ENCODE results near the gene NUP160.
A peak's percentile ranks its signal among the peaks of the same experiment; 100 is the strongest.
"Not testable (repeated sequence)": the region's sequence is repeated elsewhere in the genome, so short reads cannot be mapped to it uniquely, and the experiment has no call there.

The NUP160 gene

DNA sequence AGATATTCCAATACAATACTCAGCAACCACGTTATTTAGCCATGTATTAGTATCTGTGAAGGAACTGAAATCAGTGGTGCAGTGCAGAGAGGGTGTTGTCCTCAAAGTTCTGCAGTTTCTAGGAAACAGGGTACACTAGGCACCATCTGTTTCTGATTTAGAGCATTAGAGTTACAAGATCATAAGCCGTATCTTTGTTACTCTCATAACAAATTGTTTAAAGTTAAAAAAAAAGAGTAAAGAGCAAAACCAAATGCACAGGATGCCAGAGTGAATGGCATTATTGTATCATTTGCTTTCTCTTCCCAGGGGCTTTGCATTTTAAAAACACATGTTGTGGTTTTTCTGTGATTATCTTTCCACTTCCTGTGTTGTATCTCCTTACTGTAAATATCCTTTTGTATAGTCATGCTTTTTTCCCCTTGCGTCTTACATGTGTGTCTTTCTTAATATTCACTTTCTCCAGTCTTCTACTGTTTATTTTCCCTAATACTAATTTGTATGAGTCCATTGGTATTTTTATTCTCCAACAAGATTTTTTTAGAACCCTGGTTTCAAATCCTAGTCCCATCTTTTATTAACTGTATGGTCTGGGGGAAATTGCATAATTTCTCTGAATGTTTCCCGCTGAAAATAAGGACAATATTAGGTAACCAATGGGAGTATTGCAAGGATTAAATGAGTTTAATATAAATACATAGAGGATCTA lies 15.2 kb upstream of the NUP160 start:
- peak; percentile 52 for DNase-seq

DNA sequence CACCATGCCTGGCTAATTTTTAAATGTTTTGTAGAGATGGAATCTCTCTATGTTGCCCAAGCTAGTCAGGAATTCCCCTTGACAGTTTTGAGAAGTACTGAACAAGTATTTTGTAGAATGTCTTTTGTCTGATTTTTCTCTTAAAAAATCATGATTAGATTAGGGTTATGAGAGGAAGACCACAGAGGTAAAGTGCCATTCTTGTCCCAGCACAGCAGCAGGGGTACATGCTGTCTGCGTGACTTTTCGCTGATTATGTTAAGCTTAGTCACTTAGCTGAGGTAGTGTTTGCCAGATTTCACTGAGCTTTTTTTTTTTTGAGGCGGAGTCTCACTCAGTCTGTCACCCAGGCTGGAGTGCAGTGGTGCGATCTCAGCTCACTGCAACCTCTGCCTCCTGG lies 13.6 kb upstream of the NUP160 start:
- no peak for DNase-seq

DNA sequence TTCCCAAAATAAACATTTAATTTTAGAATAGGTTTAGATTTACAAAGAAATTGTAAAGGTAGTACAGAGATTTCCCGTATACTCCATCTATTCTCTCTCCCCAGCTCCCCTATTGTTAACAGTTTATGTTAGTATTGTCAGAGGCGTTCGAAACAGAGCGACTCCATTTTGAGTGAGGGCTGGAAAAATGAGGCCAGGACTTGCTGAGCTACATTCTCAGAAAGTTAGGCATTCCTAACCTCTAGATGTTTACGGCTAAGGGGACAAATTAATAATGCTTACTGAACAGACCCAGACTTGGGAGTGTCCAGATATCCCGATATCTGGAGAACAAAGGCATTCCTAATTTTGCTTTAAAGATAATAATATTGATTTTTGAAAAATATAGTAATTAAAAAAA lies 12.4 kb upstream of the NUP160 start:
- no peak for DNase-seq

DNA sequence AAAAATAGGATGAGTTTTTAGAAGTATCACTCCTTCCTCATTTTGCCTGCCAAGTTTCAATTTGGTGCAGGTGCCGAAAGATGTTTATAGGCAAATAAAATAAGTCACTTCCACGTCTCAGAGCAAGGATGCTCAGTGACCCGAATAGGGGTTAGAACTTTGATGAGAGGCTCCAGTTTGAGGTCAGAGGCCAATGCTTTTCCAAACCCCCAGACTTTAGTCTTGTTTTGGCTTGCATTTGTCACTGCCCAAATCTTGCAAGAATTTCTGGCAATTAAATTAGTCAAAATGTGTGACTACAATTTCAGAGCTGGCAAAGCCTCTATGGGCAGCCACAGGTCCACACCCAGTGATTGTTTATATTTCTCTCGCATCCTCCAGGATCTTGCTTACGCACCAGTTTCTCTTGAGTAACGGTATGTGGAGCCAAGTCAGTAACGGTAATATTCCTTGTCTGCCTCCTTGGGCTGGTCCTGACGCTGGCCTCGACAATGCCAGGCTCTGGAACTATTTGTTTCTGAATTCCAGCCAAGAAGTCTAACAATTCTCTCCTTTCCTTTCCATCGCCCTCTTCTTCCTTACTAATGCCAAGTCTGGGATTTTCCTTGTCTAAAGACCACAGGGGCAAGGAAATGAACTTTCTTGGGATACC lies 9.9 kb upstream of the NUP160 start:
- DNase-seq = no peak

DNA sequence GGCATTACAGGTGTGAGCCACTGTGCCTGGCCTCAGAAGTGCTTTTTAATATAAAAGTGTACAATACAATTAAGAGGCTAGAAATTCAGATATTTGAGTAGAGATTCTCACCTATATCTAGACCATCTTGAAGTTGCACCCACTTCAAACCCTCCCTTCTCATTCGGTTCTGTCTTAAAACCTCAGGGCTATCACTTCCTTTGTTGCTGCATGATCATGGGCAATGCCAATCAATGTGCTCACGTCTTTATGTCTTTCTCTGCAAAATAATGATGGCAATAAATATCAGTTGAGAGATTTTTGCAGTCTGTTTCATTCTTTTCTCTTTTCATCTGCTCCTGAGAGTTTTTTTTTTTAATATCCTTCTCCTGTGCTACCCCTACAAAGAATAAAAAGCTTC lies 9.3 kb upstream of the NUP160 start:
- no peak for DNase-seq

DNA sequence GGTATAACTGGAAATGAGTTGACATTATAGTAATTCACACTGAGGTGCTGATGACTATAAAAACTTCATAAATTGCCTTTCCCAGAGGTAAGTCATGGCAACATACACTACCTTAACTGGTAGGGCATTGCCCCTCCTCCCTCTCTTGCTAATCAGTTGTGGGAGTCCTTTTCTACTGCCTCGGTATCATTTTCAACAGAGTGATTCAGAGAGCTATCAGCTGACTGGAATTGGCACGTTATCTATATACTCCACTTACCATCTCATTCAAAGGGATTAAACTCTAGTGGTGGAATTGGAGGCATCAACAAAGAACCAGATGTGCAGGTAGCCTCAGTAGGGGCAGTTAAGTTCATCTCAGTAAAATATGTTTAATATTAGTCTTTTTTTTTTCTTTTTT lies 8.0 kb upstream of the NUP160 start:
- no peak for DNase-seq

DNA sequence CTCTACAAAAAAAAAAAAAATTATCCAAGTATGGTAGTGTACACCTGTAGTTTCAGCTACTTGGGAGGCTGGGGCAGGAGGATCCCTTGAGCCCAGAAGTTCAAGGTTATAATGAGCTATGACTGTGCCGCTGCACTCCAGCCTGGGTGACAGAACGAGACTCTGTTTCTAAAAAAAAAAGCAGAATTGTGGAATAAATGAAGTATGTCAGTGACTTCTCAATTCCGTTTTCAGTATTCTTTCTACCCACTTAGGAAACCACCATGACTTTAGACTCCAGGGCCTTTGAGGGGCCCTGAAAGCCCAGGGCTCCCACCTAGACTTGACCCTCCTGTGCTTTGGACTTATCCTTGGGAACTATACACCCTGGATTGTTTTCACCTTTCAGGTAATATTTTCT lies 6.5 kb upstream of the NUP160 start:
- DNase-seq = no peak

DNA sequence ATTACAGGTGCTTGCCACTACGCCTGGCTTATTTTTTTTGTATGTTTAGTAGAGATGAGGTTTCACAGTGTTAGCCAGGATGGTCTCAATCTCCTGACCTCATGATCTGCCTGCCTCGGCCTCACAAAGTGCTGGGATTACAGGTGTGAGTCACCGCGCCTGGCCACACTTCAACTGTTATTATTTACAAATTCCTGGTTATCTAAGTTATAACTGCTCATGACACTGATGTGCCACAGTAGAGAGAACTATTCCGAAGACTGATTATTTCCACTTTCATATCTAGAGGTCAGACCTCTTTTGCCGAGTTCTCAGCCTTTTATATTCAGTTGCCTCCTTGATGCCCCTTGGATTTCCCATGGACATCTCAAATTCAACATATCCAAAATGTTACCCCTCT lies 3.9 kb upstream of the NUP160 start:
- no peak for DNase-seq

DNA sequence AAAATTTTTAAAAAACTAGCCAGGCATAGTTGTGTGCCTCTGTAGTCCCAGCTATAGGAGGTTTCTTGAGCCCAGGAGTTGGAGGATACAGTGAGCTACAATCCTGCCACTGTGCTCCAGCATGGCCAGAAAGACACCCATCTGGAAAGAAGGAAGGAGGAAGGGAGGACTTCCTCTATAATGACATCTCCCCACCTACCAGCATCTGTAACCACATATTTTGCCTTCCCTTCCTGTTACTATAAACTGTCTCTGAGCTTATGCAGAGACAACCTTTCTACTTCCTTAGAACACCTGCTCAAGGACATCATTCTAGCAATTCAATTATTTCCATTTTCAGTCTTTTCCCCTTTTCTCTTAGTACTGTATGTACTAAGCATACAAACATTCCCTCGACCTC lies 2.2 kb upstream of the NUP160 start:
- no peak for DNase-seq

DNA sequence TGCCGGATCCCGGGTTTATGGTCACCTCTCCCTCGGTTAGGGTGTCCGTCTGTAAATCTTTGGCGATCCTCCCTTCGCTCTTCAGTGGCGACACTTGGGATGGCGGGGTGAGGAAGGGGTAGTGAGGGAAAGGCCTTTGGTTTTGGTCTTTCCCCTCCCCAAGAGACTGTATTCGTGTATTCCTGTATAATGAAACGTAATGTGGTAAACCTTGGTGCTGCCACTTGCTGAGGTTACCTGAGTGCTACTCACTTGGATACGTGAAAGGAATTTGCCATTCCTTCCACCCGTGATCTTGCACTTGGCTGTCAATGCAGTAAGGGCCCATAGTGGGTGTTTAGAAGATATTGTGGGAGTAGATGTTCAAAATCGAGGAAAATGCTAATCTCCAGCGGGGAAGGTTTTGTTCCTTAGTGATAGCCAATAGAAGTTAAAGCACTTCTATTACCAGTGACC lies 578 bp upstream of the NUP160 start:
- no peak for DNase-seq

DNA sequence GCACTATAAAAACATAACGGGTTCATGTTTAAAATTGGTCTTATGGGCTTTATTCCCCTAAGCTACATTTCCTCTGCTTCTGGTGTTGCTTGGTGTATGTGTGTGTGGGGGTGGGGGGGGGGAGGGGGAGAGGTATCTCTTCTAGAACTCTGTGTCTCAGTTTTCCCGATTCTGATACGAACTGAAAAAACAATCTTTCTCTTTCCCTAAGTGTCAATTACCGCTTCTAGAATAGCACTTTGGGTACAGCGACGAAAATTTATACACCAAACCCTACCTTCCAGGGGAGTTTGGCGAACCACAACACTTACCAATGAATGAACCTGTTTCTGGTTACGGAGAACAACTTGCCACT lies 636 bp downstream of the NUP160 start:
- DNase-seq = no peak

DNA sequence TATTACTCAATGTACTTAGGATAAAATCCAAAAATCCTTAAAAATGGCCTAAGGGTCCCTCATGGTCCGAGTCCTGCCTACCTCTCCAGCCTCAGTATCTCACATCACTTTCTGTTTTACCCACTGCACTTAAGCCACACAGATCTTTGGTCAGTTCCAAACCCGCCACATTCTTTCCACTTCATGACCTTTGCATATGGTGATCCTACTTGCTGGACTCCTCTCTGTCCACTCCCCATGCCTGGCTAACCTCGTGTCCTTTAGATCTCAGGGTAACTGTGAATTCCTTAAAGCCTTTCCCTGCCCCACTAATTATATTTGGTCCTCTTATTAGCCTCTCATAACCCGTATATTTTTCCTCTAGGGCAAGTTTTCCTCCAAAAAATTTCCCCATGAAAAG lies 1.2 kb downstream of the NUP160 start:
- no peak for DNase-seq

DNA sequence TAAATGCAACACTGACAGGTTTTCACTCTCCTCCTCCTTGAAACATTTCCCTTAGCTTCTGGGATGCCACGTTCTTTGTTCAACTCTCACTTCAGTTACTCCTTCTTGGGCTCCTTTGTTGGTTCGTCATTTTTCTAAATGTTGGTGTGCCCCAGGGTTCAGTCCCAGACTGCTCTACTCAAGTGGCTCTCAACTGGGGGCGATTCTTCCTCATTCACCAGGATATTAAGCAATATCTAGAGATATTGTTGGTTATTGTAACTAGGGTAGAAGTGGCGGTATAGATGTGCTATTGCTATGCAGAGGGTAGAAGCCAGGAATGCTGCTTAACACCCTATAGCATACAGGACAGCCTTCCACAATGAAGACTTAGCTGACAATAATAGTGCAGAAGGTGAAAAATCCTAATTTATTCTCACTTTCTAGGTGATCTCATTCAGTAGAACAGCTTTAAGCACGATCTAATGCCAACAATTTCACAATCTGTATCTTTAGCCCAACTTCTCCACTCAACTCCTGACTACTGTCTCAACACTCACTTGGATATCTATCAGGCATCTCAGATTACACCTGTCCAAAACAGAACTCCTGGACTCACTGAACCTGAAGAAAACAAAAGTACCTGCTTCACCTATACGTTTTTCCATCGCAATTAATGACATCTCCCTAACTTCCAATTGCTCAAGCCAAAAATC lies 4.6 kb downstream of the NUP160 start:
- no peak for DNase-seq

DNA sequence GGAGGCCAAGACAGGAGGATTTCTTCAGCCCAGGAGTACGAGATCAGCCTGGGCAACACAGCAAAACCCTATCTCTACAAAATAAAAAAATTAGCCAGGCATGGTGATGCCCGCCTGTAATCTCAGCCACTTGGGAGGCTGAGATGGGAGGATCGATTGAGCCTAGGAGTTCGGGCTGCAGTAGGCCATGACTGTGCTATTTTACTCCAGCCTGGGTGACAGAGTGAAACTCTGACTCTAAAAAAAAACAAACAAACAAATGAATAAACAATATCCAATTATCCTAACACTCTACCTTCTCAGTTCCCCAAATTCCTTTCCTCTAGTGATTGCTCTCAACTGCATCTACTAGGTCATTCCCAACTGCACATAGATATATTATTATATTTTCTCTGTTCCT lies 5.4 kb downstream of the NUP160 start:
- DNase-seq = no peak

DNA sequence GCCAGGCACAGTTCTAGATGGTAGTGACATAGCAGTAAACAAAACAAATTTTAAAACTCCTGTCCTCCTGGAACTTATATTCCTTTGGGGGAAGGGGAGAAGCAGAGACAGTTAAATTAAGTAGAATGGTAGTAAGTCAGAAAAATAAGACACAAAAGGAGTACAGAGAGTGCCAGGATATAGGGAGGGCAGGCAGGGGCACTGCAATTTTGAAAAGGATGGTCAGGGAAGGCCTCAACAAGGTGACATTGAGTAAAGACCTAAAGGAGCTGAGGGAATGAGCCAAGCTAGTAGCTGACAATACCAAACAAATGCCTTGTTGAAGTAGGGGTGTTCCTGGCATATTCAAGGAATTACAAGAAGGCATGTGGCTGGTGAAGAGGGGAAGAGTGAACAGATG lies 10.2 kb downstream of the NUP160 start:
- DNase-seq = no peak

DNA sequence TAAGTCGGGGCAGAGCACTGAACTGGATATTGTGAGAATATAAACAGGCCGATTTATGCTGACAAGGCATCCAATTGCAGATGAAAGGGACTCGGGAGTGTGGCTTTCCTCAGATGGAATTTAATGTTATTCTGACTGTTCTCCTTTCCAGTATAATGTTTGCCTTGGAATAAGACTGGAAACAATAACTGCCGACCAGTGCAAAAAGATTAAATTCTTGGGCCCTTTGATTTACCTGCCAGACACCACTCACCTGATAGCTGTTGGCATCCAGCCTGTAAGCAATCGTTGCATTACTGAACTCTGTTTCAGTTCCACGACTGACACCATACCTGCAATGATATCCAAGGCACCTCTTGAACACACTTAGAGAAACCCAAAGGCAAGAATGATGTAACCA lies 10.9 kb downstream of the NUP160 start:
- no peak for DNase-seq

DNA sequence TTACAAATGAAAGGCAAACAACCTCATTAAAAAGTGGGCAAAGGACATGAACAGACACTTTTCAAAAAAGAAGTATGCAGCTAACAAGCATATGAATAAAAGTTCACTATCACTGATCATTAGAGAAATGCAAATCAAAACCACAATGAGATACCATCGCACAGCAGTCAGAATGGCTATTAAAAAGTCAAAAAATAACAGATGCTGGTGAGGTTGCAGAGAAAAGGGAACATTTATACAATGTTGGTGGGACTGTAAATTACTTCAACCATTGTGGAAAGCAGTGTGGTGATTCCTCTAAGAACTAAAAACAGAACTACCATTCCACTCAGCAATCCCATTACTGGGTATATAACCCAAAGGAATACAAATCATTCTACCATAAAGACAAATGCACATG lies 18.1 kb downstream of the NUP160 start:
- not testable (repeated sequence) for DNase-seq

DNA sequence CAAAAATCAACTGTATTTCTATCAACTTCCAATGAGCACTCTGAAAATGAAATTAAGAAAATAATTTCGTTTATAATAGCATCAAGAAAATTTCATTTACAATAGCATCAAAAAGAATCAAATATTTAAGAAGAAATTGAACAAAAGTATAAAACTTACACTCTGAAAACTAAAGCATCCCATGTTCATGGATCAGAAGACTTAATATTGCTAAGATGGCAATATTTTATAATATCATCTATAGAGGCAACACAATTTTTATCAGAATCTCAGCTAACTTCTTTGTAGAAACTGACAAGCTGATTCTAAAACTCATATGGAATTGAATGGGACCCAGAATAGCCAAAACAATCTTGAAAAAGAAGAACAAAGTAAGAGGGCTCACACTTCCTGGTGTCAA lies 19.9 kb downstream of the NUP160 start:
- no peak for DNase-seq

DNA sequence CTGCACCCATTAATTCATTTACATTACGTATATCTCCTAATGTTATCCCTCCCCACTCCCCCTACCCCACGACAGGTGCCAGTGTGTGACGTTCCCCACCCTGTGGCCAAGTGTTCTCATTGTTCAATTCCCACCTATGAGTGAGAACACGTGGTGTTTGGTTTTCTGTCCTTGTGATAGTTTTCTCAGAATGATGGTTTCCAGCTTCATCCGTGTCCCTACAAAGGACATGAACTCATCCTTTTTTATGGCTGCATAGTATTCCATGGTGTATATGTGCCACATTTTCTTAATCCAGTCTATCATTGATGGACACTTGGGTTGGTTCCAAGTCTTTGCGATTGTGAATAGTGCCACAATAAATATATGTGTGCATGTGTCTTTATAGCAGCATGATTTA lies 25.5 kb downstream of the NUP160 start:
- DNase-seq = not testable (repeated sequence)

DNA sequence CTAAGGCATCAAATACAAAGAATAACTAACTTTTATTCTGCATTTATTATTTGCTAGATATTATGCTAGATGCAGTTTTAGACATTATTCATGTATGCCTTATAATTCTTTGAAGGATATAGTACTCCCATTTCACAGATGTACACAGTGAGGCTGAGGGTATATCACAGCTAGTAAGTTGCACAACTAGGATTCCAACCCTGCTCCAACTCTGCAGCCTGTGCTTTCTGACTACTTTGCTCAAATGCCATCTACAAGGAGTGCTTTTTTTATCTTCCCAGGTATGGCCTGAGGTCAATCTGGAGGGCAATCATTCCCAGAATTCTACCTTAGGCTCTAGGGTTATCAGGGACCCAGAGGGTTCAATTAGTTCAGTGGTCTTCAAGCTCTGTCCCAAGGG lies 28.4 kb downstream of the NUP160 start:
- DNase-seq = no peak

DNA sequence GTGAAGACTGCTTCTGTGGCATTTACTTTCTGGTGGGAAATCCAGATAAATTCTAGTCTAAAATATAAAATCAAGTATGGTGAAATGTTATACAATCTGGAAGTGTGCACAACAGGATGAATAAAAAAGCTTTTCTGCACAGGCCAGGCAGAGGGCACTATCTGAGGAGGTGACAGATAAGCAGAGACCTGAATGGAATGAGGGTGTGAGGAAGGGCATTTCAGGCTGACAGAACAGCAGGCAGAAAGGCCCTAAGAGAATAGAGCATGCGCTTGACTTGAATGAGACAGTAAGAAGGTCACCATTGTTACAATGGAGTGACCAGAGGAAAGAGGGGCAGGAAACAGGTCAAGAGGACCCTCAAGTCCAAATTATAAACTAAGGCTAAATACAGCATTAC lies 47.4 kb downstream of the NUP160 start:
- no peak for DNase-seq

DNA sequence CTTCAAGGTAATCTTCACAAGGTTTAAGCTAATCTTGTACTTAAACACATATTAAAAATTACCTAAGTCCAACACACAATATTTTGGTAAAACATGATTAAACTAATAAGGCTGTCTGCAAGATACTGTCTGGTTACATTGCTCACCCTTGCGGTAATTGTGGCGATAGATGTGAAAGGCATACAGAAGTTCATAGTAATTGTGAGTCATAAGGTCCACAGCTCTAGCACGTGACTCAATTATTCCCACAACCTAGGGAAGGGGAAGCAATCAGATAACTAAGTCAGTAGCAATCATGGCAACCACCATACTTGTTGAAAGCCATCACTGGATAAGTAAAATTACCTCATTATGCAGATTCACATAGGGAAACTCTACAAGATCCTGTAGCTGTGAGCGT lies 50.5 kb downstream of the NUP160 start:
- peak; percentile 85 for DNase-seq

DNA sequence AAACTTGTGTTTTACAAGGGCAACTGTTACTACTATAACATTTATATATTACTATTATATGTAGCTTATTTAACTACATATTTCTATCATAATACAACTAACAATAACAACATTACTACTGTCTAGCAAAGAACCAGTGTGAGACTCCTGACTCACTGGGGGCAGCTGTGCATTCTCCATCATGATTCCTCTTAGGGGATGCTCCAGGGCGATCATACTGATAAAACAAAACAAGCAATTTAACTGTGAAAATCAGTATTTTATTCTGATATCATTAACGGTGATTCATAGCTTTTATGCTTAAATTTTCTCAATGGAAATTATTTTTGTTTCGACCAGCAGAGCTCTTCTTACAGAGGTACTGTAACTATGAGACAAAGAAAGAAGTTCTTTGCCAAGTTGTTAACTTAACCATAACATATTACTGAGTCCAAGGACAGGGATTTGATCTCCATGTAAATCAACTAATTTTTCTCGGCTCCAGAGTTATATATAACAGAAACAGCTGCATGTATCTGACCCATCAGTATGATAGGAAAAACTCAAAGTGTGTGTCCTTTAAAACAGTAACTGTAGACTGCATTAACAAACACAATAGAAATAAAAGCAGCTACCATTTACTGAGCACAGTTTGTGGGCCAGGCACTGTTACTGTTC lies 56.2 kb downstream of the NUP160 start:
- no peak for DNase-seq

DNA sequence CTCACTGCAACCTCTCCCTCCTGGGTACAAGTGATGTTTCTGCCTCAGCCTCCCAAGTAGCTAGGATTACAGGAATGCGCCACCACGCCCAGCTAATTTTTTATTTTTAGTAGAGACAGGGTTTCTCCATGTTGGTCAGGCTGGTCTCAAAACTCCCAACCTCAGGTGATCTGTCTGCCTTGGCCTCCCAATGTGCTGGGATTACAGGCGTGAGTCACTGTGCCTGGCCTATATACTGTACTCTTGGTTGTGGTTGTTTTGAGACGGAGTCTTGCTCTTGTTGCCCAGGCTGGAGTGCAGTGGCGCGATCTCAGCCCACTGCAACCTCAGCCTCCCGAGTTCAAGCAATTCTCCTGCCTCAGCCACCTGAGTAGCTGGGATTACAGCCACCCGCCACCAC lies 58.1 kb downstream of the NUP160 start:
- not testable (repeated sequence) for DNase-seq
